Endothelial cell of umbilical vein (primary cell): ENCODE results near the gene KCNJ4. TPM values are rescaled to one million over a fixed set of nuclear protein-coding genes. Genes with fewer than 3 reads are reported as not detected.
A peak's percentile ranks its signal among the peaks of the same experiment; 100 is the strongest.

Source experiments
- BruUV-seq: library from RNA; stranded (reverse); fragments of 400-500 nt; replicated peaks from 2 replicates; lab custom pipeline; 2021; lab: Mats Ljungman, UMichigan
- CTCF ChIA-PET: fragments of 300-600, 350-600 bp; sonication (Branson Sonifier 250); formaldehyde crosslinking; loops from one replicate; lab custom pipeline; 2021; ENCODE audit warnings: antibody characterized with exemption, inconsistent platforms; lab: Charles Lee
- POLR2A ChIA-PET: fragments of 300-600, 350-600 bp; sonication (Branson Sonifier 250); formaldehyde crosslinking; loops from one replicate; lab custom pipeline; 2021; ENCODE audit warnings: antibody characterized with exemption, inconsistent platforms; lab: Charles Lee
- DNase-seq: peaks from one replicate; pipeline ENCODE4 v3.0.0-alpha.2; 2011; ENCODE audit warnings: low read depth, low spot score
- FAIRE-seq: peaks from 2 replicates; lab custom pipeline; 2011; peaks lifted over from hg19 to GRCh38; lab: Jason Lieb, UNC
- H2AFZ ChIP-seq: 2 replicates; pipeline ENCODE4 v1.6.0; 2012; ENCODE audit warnings: low read depth, low read length, control low read depth, inconsistent platforms
- H3K27ac ChIP-seq: 2 replicates; pipeline ENCODE4 v1.5.1; 2011; ENCODE audit warnings: low read depth, mild to moderate bottlenecking, control low read depth, low read length, moderate library complexity; ENCODE audit not compliant: insufficient read depth
- H3K27me3 ChIP-seq, 2 experiments: 2 replicates each; pipeline versions ENCODE4 v1.6.0 to v1.6.1; 2011; ENCODE audit warnings: low read length in 2 of 2, mixed read lengths in 1 of 2; ENCODE audit not compliant: control insufficient read depth in 2 of 2, insufficient read depth in 2 of 2
- H3K36me3 ChIP-seq, 2 experiments: 2 replicates in 1 of 2; 3 replicates in 1 of 2; pipeline ENCODE4 v1.5.1; 2011; ENCODE audit warnings: low read length in 2 of 2, mild to moderate bottlenecking in 1 of 2, moderate library complexity in 1 of 2; ENCODE audit not compliant: control insufficient read depth in 2 of 2, insufficient read depth in 2 of 2; ENCODE audit errors: extremely low read depth in 1 of 2
- H3K4me1 ChIP-seq: 3 replicates; pipeline ENCODE4 v1.5.1; 2011; ENCODE audit warnings: mild to moderate bottlenecking, low read length; ENCODE audit not compliant: control insufficient read depth, insufficient read depth; ENCODE audit errors: extremely low read depth
- H3K4me2 ChIP-seq: 2 replicates; pipeline ENCODE4 v1.6.1; 2011; ENCODE audit warnings: low read length, control low read depth, mixed read lengths; ENCODE audit not compliant: insufficient read depth
- H3K4me3 ChIP-seq, 3 experiments: fragments of 200-600 bp in 1 of 3; sonication (generic), shearing (Covaris generic) in 1 of 3; replicated peaks in 1 of 3; 2 replicates each; pipeline ENCODE4 v1.5.1; 2011 to 2016; ENCODE audit warnings: control low read depth in 3 of 3, low read length in 3 of 3, mild to moderate bottlenecking in 2 of 3, inconsistent platforms in 1 of 3, low read depth in 1 of 3, moderate library complexity in 1 of 3; ENCODE audit not compliant: insufficient read depth in 1 of 3
- H3K79me2 ChIP-seq: 2 replicates; pipeline ENCODE4 v1.6.0; 2012; ENCODE audit warnings: low read length, inconsistent platforms; ENCODE audit not compliant: control insufficient read depth, insufficient read depth
- H3K9ac ChIP-seq: replicated peaks from 2 replicates; pipeline ENCODE3; 2011; ENCODE audit warnings: low read length, control low read depth; ENCODE audit not compliant: insufficient read depth; ENCODE audit errors: extremely low read depth
- H3K9me1 ChIP-seq: replicated peaks from 3 replicates; pipeline ENCODE4 v1.6.0; 2011; ENCODE audit warnings: mild to moderate bottlenecking, low read length; ENCODE audit not compliant: control insufficient read depth, insufficient read depth; ENCODE audit errors: extremely low read depth
- H3K9me3 ChIP-seq: replicated peaks from 2 replicates; pipeline ENCODE4 v1.5.1; 2012; ENCODE audit warnings: low read length, inconsistent platforms; ENCODE audit not compliant: control insufficient read depth, insufficient read depth
- H4K20me1 ChIP-seq: replicated peaks from 2 replicates; pipeline ENCODE3; 2011; ENCODE audit warnings: mild to moderate bottlenecking, low read length; ENCODE audit not compliant: control insufficient read depth, insufficient read depth; ENCODE audit errors: extremely low read depth
- CTCF ChIP-seq, 2 donors: IDR thresholded peaks; 1 replicate in 1 of 2; 2 replicates in 1 of 2; pipeline ENCODE4 v1.5.1; 2011; ENCODE audit warnings: low read length in 2 of 2, mild to moderate bottlenecking in 2 of 2, moderate library complexity in 2 of 2, control low read depth in 1 of 2, inconsistent platforms in 1 of 2, low read depth in 1 of 2; ENCODE audit not compliant: insufficient read depth in 1 of 2; ENCODE audit errors: extremely low read depth in 1 of 2
- EZH2 ChIP-seq: IDR thresholded peaks from 2 replicates; pipeline ENCODE4 v1.6.1; 2012; ENCODE audit warnings: borderline replicate concordance, low read depth, mild to moderate bottlenecking, moderate library complexity, low read length, inconsistent platforms; ENCODE audit not compliant: severe bottlenecking
- GATA2 ChIP-seq: IDR thresholded peaks from 2 replicates; pipeline ENCODE4 v1.7.0; 2011; ENCODE audit warnings: low read depth, mild to moderate bottlenecking, moderate library complexity, mixed read lengths, low read length; ENCODE audit not compliant: insufficient read length, insufficient read depth
- JUN ChIP-seq: IDR thresholded peaks from 2 replicates; pipeline ENCODE4 v1.6.1; 2011; ENCODE audit warnings: borderline replicate concordance, low read depth; ENCODE audit not compliant: insufficient read length, insufficient read depth
- MAX ChIP-seq: IDR thresholded peaks from 2 replicates; pipeline ENCODE4 v1.6.1; 2011; ENCODE audit not compliant: insufficient read depth, insufficient read length
- MYC ChIP-seq: IDR thresholded peaks from one replicate; pipeline ENCODE4 v1.6.1; 2011; ENCODE audit warnings: mild to moderate bottlenecking, low read depth, low read length
- POLR2A ChIP-seq: IDR thresholded peaks from 2 replicates; pipeline ENCODE4 v1.6.1; 2012; ENCODE audit warnings: low read depth, mild to moderate bottlenecking, control low read depth, low read length
- POLR2AphosphoS5 ChIP-seq: IDR thresholded peaks from 2 replicates; pipeline ENCODE4 v1.6.1; 2012; ENCODE audit warnings: low read depth, mild to moderate bottlenecking, control low read depth, low read length, moderate library complexity; ENCODE audit not compliant: insufficient read depth
- dilution Hi-C: fragments of 300-500 bp; cut with MboI; formaldehyde crosslinking; loops from one replicate; pipeline ENCODE4 v1.15.0; 2019; ENCODE audit warnings: low sequenced_read_pairs; ENCODE audit not compliant: extremely low pct_ligation_motif_present
- intact Hi-C: fragments of 100-400 bp; cut with micrococcal nuclease; formaldehyde crosslinking; loops from one replicate; pipeline ENCODE4 v1.10.0; 2022
- polyA plus RNA-seq, 4 experiments: library from polyadenylated mRNA; depleted of rRNA in 3 of 4; stranded (reverse) in 3 of 4; unstranded in 1 of 4; fragments of >200 nt; gene quantifications; 2 replicates each; pipeline versions ENCODE4 v1.2.1 to v1.2.3, GENCODE V29; 2011 to 2012; ENCODE audit warnings: missing spikeins in 1 of 4
- total RNA-seq: library from RNA; stranded (reverse); gene quantifications from 2 replicates; pipeline ENCODE4 v1.2.3, GENCODE V29; 2021

Gene KCNJ4
- total and polyA plus RNA-seq, 2 donors (not counting 3 experiments of a cell fraction or from before 2014, with no cell fraction given) = not detected

- dilution Hi-C loops = no loop called here
- no peaks in the 10 kb centered on the region for H3K9me1 ChIP-seq
- no peak overlapping the region for H3K9ac ChIP-seq
- H3K79me2 ChIP-seq = no peaks in the 10 kb centered on the region
- no peak overlapping the region for H3K4me2 ChIP-seq
- FAIRE-seq = no peak
- H4K20me1 ChIP-seq = no peaks in the 10 kb centered on the region
- POLR2A ChIA-PET = no interaction called here
- CTCF ChIA-PET = interaction anchor here (0.5 to 1.5 kb wide), 2 partner anchors 31 to 427 kb away, joined by 3 to 5 read pairs; no protein-coding TSS in a partner anchor
- no peaks in the 10 kb centered on the region for H3K27me3 ChIP-seq
- no peaks in the 10 kb centered on the region for H3K4me1 ChIP-seq
- peaks cover 28 to 32% of the 10 kb centered on the region in 2 experiments for H3K36me3 ChIP-seq
- intact Hi-C loops = loop anchor here (5.0 kb wide), 1 partner anchor 427 kb away; no protein-coding TSS in a partner anchor
- BruUV-seq = no TSS peak
- no peak overlapping the region for H3K27ac ChIP-seq
- H3K9me3 ChIP-seq = no peaks in the 10 kb centered on the region
- no peak for DNase-seq
- no peak overlapping the region for H2AFZ ChIP-seq
- no peak overlapping the region for H3K4me3 ChIP-seq
- no peak for TF ChIP-seq MYC
- TF ChIP-seq JUN = no peak
- TF ChIP-seq POLR2AphosphoS5 = peak; percentile 46
- no peak for TF ChIP-seq GATA2
- no peak for TF ChIP-seq EZH2
Observed at GRCh38 chr22:38479096-38479837, 24.3 kb upstream of the KCNJ4 start.

GRCh38 chr22:38477585-38477984, 22.6 kb upstream of the KCNJ4 start:
- Histone ChIP-seq H3K4me3 (no peak overlapping the region), H3K4me2 (no peak overlapping the region), H3K4me1 (no peaks in the 10 kb centered on the region), H3K9me1 (no peaks in the 10 kb centered on the region), H3K79me2 (no peaks in the 10 kb centered on the region), H3K27ac (no peak overlapping the region), H3K9me3 (no peaks in the 10 kb centered on the region), H4K20me1 (no peaks in the 10 kb centered on the region), H2AFZ (no peak overlapping the region), H3K36me3 (peaks cover 14 to 17% of the 10 kb centered on the region in 2 experiments), H3K27me3 (no peaks in the 10 kb centered on the region), H3K9ac (no peak overlapping the region)
- ChIA-PET CTCF (interaction anchor here (0.7 kb wide), 1 partner anchor 9 kb away, joined by 3 read pairs; the partner anchor contains the start of gene KDELR3), POLR2A (no interaction called here)
- no peak for TF ChIP-seq MYC
- TF ChIP-seq CTCF (IDR thresholded peaks at IDR 0.05; ENCODE audit: extremely low read depth in 1 of 2, insufficient read depth in 1 of 2, low read depth in 1 of 2, low read length in 2 of 2) = no peak
- TF ChIP-seq JUN = no peak
- no peak for TF ChIP-seq POLR2A
- TF ChIP-seq MAX = no peak
- TF ChIP-seq POLR2AphosphoS5 = no peak
- dilution Hi-C loops = no loop called here
- DNase-seq (no peak), FAIRE-seq (no peak)
- BruUV-seq = no TSS peak
- intact Hi-C loops = loop anchor here (5.0 kb wide), 1 partner anchor 425 kb away; no protein-coding TSS in a partner anchor
